HuH-7 (cell line): Measurements from ENCODE around the gene CRACDL.

Experiments
- DNase-seq: peaks from one replicate; pipeline ENCODE4 v3.0.0; 2011; ENCODE audit warnings: low spot score

CRACDL gene

DNA sequence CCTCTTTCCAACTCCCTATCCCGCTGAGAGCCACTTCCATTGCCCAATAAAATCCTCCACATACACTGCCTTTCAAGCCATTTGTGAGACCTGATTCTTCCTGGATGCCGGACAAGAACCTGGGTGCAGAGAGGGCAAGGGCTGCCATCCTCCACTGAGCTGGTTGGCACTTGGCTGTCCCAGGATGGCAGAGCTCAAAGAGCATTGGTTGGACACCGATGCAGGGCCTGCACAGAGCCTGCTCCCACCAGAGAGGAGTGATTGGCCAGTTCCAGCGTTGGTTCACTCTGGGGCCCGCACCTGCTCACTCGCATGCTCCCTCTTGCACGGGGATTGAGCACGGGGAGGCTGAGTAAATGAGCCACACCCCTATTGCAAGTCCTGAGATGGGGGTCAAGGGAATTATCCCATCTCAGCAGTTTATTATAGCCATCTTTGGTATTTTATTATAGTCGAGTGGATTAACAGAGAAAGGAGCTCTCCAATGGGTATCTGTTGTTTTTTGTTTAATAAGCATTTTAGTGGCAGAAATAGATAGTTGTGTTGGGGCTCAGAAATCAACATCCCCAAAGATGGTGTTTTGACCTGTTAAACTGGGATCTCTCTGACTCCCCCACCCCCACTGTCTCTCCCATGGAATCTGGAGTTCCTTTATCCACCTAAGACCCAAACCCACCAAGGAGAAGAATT, 185.3 kb downstream of the CRACDL start:
- DNase-seq = no peak

GRCh38 chr2:98749066-98749450, 187.0 kb downstream of the CRACDL start:
- DNase-seq = no peak

GRCh38 chr2:98748292-98749065, 187.5 kb downstream of the CRACDL start:
- no peak for DNase-seq

DNA sequence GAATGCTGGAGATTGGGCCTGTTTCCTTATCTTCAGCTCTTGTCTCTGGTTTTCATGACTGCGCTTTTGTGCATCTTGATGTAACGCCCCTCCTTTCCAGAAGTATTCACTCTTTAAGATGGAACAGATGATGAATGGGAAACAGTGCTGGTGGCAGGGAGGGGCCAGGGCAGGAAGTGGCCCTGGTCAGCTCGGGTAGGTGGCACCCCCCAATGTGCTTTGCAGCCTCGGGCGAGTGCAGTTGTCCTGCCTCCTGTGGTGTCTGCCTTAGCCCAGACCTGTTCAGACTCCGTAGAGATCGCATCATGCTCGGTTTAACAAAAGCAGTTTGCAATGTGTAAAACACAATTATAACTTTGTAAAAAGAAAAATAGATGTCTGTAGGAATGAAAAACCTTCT, 188.1 kb downstream of the CRACDL start:
- no peak for DNase-seq

GRCh38 chr2:98746426-98746825, 189.6 kb downstream of the CRACDL start:
- DNase-seq = no peak

- no peak for DNase-seq
These were observed 191.4 kb downstream of the CRACDL start for GRCh38 chr2:98744595-98744994.
